IMR-90 (cell line): ENCODE measurements around the gene UTP14C. TPM values are rescaled to one million over a fixed set of nuclear protein-coding genes. Genes with fewer than 3 reads are reported as not detected.
"Not testable (repeated sequence)": the region's sequence is repeated elsewhere in the genome, so short reads cannot be mapped to it uniquely, and the experiment has no call there.

Source experiments
- ATAC-seq: fragments of 200-7000 bp; cut with Tn5 transposase; 2 replicates; pipeline ENCODE4 v1.9.1; 2020; ENCODE audit warnings: low read depth, mild to moderate bottlenecking, moderate library complexity
- BruUV-seq: library from RNA; stranded (reverse); fragments of 400-500 nt; replicated peaks from 2 replicates; lab custom pipeline; 2021; lab: Mats Ljungman, UMichigan
- CTCF ChIA-PET: fragments of 300-600 bp; formaldehyde crosslinking; extraction: SDS; loops from one replicate; lab custom pipeline; 2021; ENCODE audit warnings: antibody characterized with exemption; lab: Yijun Ruan, JAX
- POLR2A ChIA-PET: fragments of 300-600 bp; sonication (Branson Sonifier 250); formaldehyde crosslinking; loops from one replicate; lab custom pipeline; 2022; ENCODE audit warnings: antibody characterized with exemption; ENCODE audit not compliant: unreplicated experiment; lab: Charles Lee
- DNase-seq: peaks from one replicate; pipeline ENCODE4 v3.0.0; 2013
- H2AFZ ChIP-seq: replicated peaks from 2 replicates; pipeline ENCODE3; 2013; ENCODE audit warnings: low read length, mild to moderate bottlenecking; ENCODE audit not compliant: poor library complexity
- H2AK5ac ChIP-seq: 2 replicates; pipeline ENCODE4 v1.6.1; 2013; ENCODE audit warnings: low read depth, low read length, inconsistent platforms
- H2AK9ac ChIP-seq: replicated peaks from 2 replicates; pipeline ENCODE3; 2013; ENCODE audit warnings: mild to moderate bottlenecking, low read depth, low read length, moderate library complexity; ENCODE audit not compliant: poor library complexity
- H2BK120ac ChIP-seq: 2 replicates; pipeline ENCODE4 v1.6.1; 2013; ENCODE audit warnings: low read depth, low read length, inconsistent platforms
- H2BK15ac ChIP-seq: 3 replicates; pipeline ENCODE4 v1.6.1; 2013; ENCODE audit warnings: low read depth, low read length, inconsistent platforms
- H2BK20ac ChIP-seq: 2 replicates; pipeline ENCODE4 v1.6.1; 2013; ENCODE audit warnings: low read depth, mild to moderate bottlenecking, inconsistent platforms, low read length, moderate library complexity
- H2BK5ac ChIP-seq: 2 replicates; pipeline ENCODE4 v1.6.1; 2013; ENCODE audit warnings: mild to moderate bottlenecking, low read depth, low read length, inconsistent platforms; ENCODE audit not compliant: poor library complexity, severe bottlenecking
- H3K14ac ChIP-seq: replicated peaks from 2 replicates; pipeline ENCODE4 v1.6.1; 2013; ENCODE audit warnings: low read depth, low read length, inconsistent platforms
- H3K18ac ChIP-seq: 2 replicates; pipeline ENCODE4 v1.6.1; 2013; ENCODE audit warnings: low read depth, low read length, control low read depth
- H3K23ac ChIP-seq: 2 replicates; pipeline ENCODE4 v1.6.1; 2013; ENCODE audit warnings: low read depth, low read length, inconsistent platforms
- H3K27ac ChIP-seq: 2 replicates; pipeline ENCODE4 v1.5.1; 2013; ENCODE audit warnings: mild to moderate bottlenecking, control low read depth, low read length; ENCODE audit not compliant: insufficient read depth
- H3K27me3 ChIP-seq: 2 replicates; pipeline ENCODE4 v1.6.1; 2013; ENCODE audit warnings: low read length; ENCODE audit not compliant: control insufficient read depth, insufficient read depth
- H3K36me3 ChIP-seq: 2 replicates; pipeline ENCODE4 v1.6.1; 2013; ENCODE audit warnings: low read length, mixed read lengths; ENCODE audit not compliant: control insufficient read depth, insufficient read depth
- H3K4ac ChIP-seq: 2 replicates; pipeline ENCODE4 v1.6.1; 2013; ENCODE audit warnings: low read depth, low read length, inconsistent platforms
- H3K4me1 ChIP-seq: 2 replicates; pipeline ENCODE4 v1.6.1; 2013; ENCODE audit warnings: low read length, mixed read lengths; ENCODE audit not compliant: control insufficient read depth, insufficient read depth
- H3K4me2 ChIP-seq: 2 replicates; pipeline ENCODE4 v1.6.1; 2013; ENCODE audit warnings: low read depth, mild to moderate bottlenecking, control low read depth, low read length, moderate library complexity
- H3K4me3 ChIP-seq: 2 replicates; pipeline ENCODE4 v1.5.1; 2013; ENCODE audit warnings: low read depth, mild to moderate bottlenecking, control low read depth, low read length, moderate library complexity; ENCODE audit not compliant: insufficient read depth
- H3K56ac ChIP-seq: 2 replicates; pipeline ENCODE4 v1.6.1; 2013; ENCODE audit warnings: low read length, inconsistent platforms; ENCODE audit not compliant: insufficient read depth; ENCODE audit errors: extremely low read depth
- H3K79me1 ChIP-seq, 2 experiments: 2 replicates each; pipeline ENCODE4 v1.6.1; 2013; ENCODE audit warnings: low read length in 2 of 2, inconsistent platforms in 1 of 2, low read depth in 1 of 2
- H3K9ac ChIP-seq: 2 replicates; pipeline ENCODE4 v1.6.1; 2013; ENCODE audit warnings: low read depth, low read length, control low read depth
- H3K9me1 ChIP-seq: 2 replicates; pipeline ENCODE4 v1.6.1; 2013; ENCODE audit warnings: low read length, inconsistent platforms; ENCODE audit not compliant: insufficient read depth
- H3K9me3 ChIP-seq: 2 replicates; pipeline ENCODE4 v1.6.1; 2013; ENCODE audit warnings: low read length; ENCODE audit not compliant: control insufficient read depth, insufficient read depth
- H4K20me1 ChIP-seq: 2 replicates; pipeline ENCODE4 v1.6.1; 2013; ENCODE audit warnings: low read length, inconsistent platforms; ENCODE audit not compliant: insufficient read depth
- H4K5ac ChIP-seq: 2 replicates; pipeline ENCODE4 v1.6.1; 2013; ENCODE audit warnings: mild to moderate bottlenecking, low read depth, low read length, control low read depth
- H4K8ac ChIP-seq, 2 experiments: 2 replicates each; pipeline ENCODE4 v1.6.1; 2013; ENCODE audit warnings: low read depth in 2 of 2, low read length in 2 of 2, control low read depth in 1 of 2, inconsistent platforms in 1 of 2
- H4K91ac ChIP-seq: 2 replicates; pipeline ENCODE4 v1.6.1; 2013; ENCODE audit warnings: low read depth, low read length, inconsistent platforms; ENCODE audit not compliant: insufficient read depth
- CHD1 ChIP-seq: IDR thresholded peaks from 2 replicates; pipeline ENCODE4 v1.6.1; 2012; ENCODE audit warnings: low read depth, low read length, improper control_type of control experiment
- FOS ChIP-seq: fragments of 150-350 bp; IDR thresholded peaks from 2 replicates; pipeline ENCODE4 v1.6.1; 2016; ENCODE audit warnings: low read depth, low read length
- MAZ ChIP-seq: IDR thresholded peaks from 2 replicates; pipeline ENCODE4 v1.6.1; 2012; ENCODE audit warnings: low read depth, mild to moderate bottlenecking, low read length, improper control_type of control experiment, moderate library complexity, borderline replicate concordance
- WGBS, 2 experiments: methylation state at CpG; one replicate each; pipeline versions ENCODE4 v1.1.5 to v1.1.7; 2013; ENCODE audit warnings: missing lambda C conversion rate in 2 of 2; ENCODE audit not compliant: insufficient read length in 1 of 2; ENCODE audit errors: extremely low coverage in 2 of 2; 5-methylcytosine and 5-hydroxymethylcytosine counted together
- dilution Hi-C: fragments of 300-500 bp; cut with HindIII; formaldehyde crosslinking; loops from one replicate; pipeline ENCODE4 v1.14.3; 2018; ENCODE audit warnings: low sequenced_read_pairs; ENCODE audit not compliant: unreplicated experiment
- in situ Hi-C: fragments of 300-500 bp; cut with MboI; formaldehyde crosslinking; loops from 3 replicates; pipeline ENCODE4 v1.14.3; 2019; ENCODE audit warnings: low sequenced_read_pairs, inconsistent platforms, mixed read lengths
- intact Hi-C: fragments of 100-400 bp; cut with micrococcal nuclease; formaldehyde crosslinking; loops from 2 replicates; pipeline ENCODE4 v1.10.0; 2022
- polyA plus RNA-seq, 3 experiments: library from polyadenylated mRNA; depleted of rRNA; stranded (reverse); fragments of >200 nt; gene quantifications; 2 replicates each; pipeline ENCODE4 v1.2.3, GENCODE V29; 2012; ENCODE audit warnings: low replicate concordance in 1 of 3
- total RNA-seq: library from RNA; depleted of rRNA; stranded (reverse); fragments of >200 nt; gene quantifications from 2 replicates; pipeline ENCODE4 v1.2.3, GENCODE V29; 2012
- TF ChIP-seq, protein P1 (sequence below): conservative IDR thresholded peaks from 2 replicates; pipeline ENCODE4 v1.5.1; 2012; ENCODE audit warnings: mild to moderate bottlenecking, low read depth, low read length, improper control_type of control experiment

Gene UTP14C
- total and polyA plus RNA-seq, 2 of the 4 experiments (the other 2 are of a cell fraction): 8.2 to 12.5 TPM

DNA sequence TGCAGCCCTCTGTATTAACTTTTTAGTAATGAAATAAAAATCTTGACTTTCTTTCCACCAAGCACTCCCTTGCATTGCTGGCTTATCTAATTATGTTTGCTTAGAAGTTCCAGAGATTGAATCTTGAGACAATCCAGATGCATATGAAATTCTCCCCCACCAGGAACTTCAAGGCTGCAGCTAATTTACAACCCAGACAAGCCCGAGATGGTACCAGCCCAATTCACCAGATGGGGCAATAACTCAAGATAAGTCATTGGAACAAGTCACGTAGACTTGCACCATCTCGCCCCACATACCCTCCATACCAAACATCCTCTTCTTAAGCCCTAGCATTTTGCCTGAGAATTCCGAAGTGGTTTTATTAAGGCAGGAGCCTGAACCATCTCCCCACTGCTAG, 29.0 kb downstream of the UTP14C start:
- Histone ChIP-seq H3K9me1 (no peaks in the 10 kb centered on the region), H3K9me3 (no peaks in the 10 kb centered on the region), H4K20me1 (no peaks in the 10 kb centered on the region), H4K91ac (no peak overlapping the region), H2BK15ac (no peak overlapping the region), H2BK120ac (no peak overlapping the region), H3K9ac (no peak overlapping the region), H2AK5ac (no peak overlapping the region), H3K4me3 (no peak overlapping the region), H3K4me2 (no peak overlapping the region), H3K14ac (no peak overlapping the region), H3K18ac (no peak overlapping the region), H3K4ac (no peak overlapping the region), H3K36me3 (no peaks in the 10 kb centered on the region), H2BK20ac (no peak overlapping the region), H4K8ac (no peak overlapping the region), H3K27me3 (no peaks in the 10 kb centered on the region), H3K79me1 (no peaks in the 10 kb centered on the region), H3K23ac (no peak overlapping the region), H3K56ac (no peak overlapping the region), H2AK9ac (no peak overlapping the region), H4K5ac (no peak overlapping the region), H3K4me1 (no peaks in the 10 kb centered on the region), H2BK5ac (no peak overlapping the region), H2AFZ (no peak overlapping the region), H3K27ac (no peak overlapping the region)
- DNase-seq (no peak), ATAC-seq (no peak)
- no peak for TF ChIP-seq CHD1
- no peak for TF ChIP-seq MAZ
- TF ChIP-seq, protein P1, sequence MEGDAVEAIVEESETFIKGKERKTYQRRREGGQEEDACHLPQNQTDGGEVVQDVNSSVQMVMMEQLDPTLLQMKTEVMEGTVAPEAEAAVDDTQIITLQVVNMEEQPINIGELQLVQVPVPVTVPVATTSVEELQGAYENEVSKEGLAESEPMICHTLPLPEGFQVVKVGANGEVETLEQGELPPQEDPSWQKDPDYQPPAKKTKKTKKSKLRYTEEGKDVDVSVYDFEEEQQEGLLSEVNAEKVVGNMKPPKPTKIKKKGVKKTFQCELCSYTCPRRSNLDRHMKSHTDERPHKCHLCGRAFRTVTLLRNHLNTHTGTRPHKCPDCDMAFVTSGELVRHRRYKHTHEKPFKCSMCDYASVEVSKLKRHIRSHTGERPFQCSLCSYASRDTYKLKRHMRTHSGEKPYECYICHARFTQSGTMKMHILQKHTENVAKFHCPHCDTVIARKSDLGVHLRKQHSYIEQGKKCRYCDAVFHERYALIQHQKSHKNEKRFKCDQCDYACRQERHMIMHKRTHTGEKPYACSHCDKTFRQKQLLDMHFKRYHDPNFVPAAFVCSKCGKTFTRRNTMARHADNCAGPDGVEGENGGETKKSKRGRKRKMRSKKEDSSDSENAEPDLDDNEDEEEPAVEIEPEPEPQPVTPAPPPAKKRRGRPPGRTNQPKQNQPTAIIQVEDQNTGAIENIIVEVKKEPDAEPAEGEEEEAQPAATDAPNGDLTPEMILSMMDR: no peak
- no peak for TF ChIP-seq FOS
- no CpG with 5 or more reads among the region's 4 CpGs for WGBS, 2 experiments
- no TSS peak for BruUV-seq
- CTCF ChIA-PET: no interaction called here
- in situ Hi-C loops (loop anchor here (5.0 kb wide), 1 partner anchor 71 kb away; no protein-coding TSS in a partner anchor), intact Hi-C loops (no loop called here), dilution Hi-C loops (no loop called here)
- POLR2A ChIA-PET: no interaction called here

DNA sequence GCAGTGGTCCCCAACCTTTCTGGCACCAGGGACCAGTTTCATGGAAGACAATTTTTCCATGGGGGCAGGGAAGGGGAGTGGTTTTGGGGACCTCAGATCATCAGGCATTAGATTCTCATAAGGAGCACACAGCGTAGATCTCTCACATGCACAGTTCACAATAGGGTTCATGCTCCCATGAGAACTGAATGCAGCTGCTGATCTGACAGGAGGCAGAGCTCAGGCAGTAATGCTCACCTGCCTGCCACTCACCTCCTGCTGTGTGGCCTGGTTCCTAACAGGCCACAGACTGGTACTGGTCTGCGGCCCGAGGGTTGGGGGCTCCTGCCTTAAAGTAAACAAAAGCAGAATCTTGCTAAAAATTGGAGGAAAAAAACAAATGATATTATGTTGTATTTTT, 36.6 kb downstream of the UTP14C start:
- H3K4ac ChIP-seq, H3K4me2 ChIP-seq, CTCF ChIA-PET, H3K9me3 ChIP-seq, H3K79me1 ChIP-seq, H4K91ac ChIP-seq, DNase-seq, H3K9ac ChIP-seq, H3K4me1 ChIP-seq, H3K4me3 ChIP-seq, H2BK5ac ChIP-seq, ATAC-seq, H2AK5ac ChIP-seq, POLR2A ChIA-PET, H4K20me1 ChIP-seq, H3K36me3 ChIP-seq, in situ Hi-C loops, H3K9me1 ChIP-seq, H2BK20ac ChIP-seq, H3K18ac ChIP-seq, H2AFZ ChIP-seq, H3K56ac ChIP-seq, H2BK120ac ChIP-seq, H3K27ac ChIP-seq, H3K27me3 ChIP-seq, H4K5ac ChIP-seq, dilution Hi-C loops, BruUV-seq, H3K14ac ChIP-seq, H2BK15ac ChIP-seq, H2AK9ac ChIP-seq, intact Hi-C loops, H3K23ac ChIP-seq, H4K8ac ChIP-seq: not testable (repeated sequence)
- 80% methylated on average over 1 of the region's 3 CpGs; no CpG with 5 or more reads in 1 of the 2 experiments for WGBS, 2 experiments
